Activated T-helper 1 cell treated with anti-CD3 and anti-CD28 coated beads, Interleukin-2, amount 50 U/mL, for 16 hours (primary cell): Measurements from ENCODE around the gene TMEM132A.

Experiments
- DNase-seq, 2 donors: peaks; one replicate each; pipeline ENCODE4 v3.0.0-alpha.2; 2020; ENCODE audit warnings: low read depth in 1 of 2, low spot score in 1 of 2

The TMEM132A gene

DNA sequence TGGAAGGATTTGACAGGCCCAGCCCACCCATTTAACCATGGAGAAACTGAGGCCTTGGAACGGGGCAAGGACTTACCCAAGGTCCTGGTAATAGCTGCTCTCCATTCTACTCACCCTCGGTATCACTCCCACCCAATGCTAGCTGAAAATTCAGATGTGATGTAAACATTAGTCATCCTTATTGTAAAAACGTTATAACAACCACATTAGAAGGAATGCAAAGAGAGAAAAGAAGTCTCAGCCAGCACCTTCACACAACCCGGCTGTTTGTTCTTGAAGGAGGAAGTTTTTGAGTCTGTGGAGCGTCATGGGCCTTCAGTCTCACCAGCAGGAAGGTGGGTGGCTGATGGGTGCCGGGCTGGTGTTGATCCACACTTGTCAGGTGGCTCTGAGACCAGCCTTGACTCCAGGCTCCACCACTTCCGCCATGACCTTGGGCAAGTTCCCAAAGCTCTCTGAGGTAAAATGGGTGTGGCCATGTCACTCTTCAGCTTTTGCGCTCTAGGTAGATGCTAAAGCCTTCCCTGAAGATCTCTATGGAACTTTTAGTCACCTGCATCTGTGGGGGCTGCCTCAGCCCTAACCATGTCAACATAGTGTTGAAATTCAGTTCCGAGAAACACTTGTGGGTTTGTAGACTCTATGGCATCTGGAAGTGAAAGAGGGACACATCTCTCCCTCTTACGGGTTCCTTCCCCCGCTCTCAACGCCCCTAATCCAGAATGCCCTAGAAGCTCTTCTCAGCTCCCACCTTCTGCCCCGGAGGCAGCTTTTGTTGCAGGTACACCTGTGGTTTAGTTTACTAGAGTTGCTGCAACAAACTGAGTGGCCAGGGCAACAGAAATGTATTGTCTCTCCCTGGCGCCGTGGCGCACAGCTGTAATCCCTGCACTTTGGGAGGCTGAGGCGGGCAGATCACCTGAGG is 62.0 kb downstream of the TMEM132A start:
- DNase-seq = peak; percentile 80 to 84
